Measurements from ENCODE around the gene HSD17B1. TPM values are rescaled to one million over a fixed set of nuclear protein-coding genes. Genes with fewer than 3 reads are reported as not detected.
A peak's percentile ranks its signal among the peaks of the same experiment; 100 is the strongest.

Gene HSD17B1
- total and polyA plus RNA-seq, 2 of the 13 experiments (the other 11 are each of a cell fraction or from before 2014, with no cell fraction given) = 0.54 to 0.93 TPM

GRCh38 chr17:42541041-42541833, 11.5 kb upstream of the HSD17B1 start (continued):
- 0 out of 2 replicates have a peak, but pooled peaks have one; percentile 55 for TF ChIP-seq E2F2 (CRISPR knock-in tag; IDR thresholded peaks at IDR 0.05; ENCODE audit: borderline replicate concordance)
- TF ChIP-seq ELF4 (CRISPR knock-in tag; IDR thresholded peaks at IDR 0.05; ENCODE audit: borderline replicate concordance) = peak; percentile 85
- 0 out of 2 replicates have a peak, but pooled peaks have one; percentile 32 for TF ChIP-seq POGZ (CRISPR knock-in tag; IDR thresholded peaks at IDR 0.05)
- no peak for TF ChIP-seq TAF15 (IDR thresholded peaks at IDR 0.05; ENCODE audit: low read depth, low read length, poor library complexity, severe bottlenecking)
- TF ChIP-seq HDAC2 (CRISPR knock-in tag; IDR thresholded peaks at IDR 0.05) = peak; percentile 76
- peak; percentile 9; the same call in 1 of the 2 replicates for TF ChIP-seq RAD21 (CRISPR knock-in tag; IDR thresholded peaks at IDR 0.05)
- no peak for TF ChIP-seq ZNF720 (CRISPR knock-in tag; IDR thresholded peaks at IDR 0.05)
- peak; percentile 94 for TF ChIP-seq ZNF589 (CRISPR knock-in tag; conservative IDR thresholded peaks at IDR 0.05)
- peak; percentile 76 for TF ChIP-seq MLX (CRISPR knock-in tag; IDR thresholded peaks at IDR 0.05)
- TF ChIP-seq ZBTB10 (CRISPR knock-in tag; IDR thresholded peaks at IDR 0.05; ENCODE audit: borderline replicate concordance) = no peak
- TF ChIP-seq ZNF777 (CRISPR knock-in tag; IDR thresholded peaks at IDR 0.05) = no peak
- TF ChIP-seq HOXA3 (CRISPR knock-in tag; IDR thresholded peaks at IDR 0.05) = peak; percentile 84
- TF ChIP-seq IRF9 (CRISPR knock-in tag; IDR thresholded peaks at IDR 0.05; ENCODE audit: borderline replicate concordance) = peak; percentile 83
- TF ChIP-seq FOXO1 (CRISPR knock-in tag; IDR thresholded peaks at IDR 0.05) = peak; percentile 80; the same call in 1 of the 2 replicates
- peak; percentile 95 for TF ChIP-seq ETV5 (CRISPR knock-in tag; IDR thresholded peaks at IDR 0.05; ENCODE audit: borderline replicate concordance)
- TF ChIP-seq ZNF17 (CRISPR knock-in tag; IDR thresholded peaks at IDR 0.05) = peak; percentile 39; the same call in 1 of the 2 replicates
- peak; percentile 53; the same call in 1 of the 2 replicates for TF ChIP-seq HBP1 (CRISPR knock-in tag; IDR thresholded peaks at IDR 0.05; ENCODE audit: low read depth)
- TF ChIP-seq ZNF207 (IDR thresholded peaks at IDR 0.05; ENCODE audit: borderline replicate concordance) = no peak
- peak; percentile 65 for TF ChIP-seq ARNT2 (CRISPR knock-in tag; IDR thresholded peaks at IDR 0.05; ENCODE audit: low read depth)
- TF ChIP-seq CREBL2 (CRISPR knock-in tag; IDR thresholded peaks at IDR 0.05; ENCODE audit: borderline replicate concordance) = peak; percentile 85; the same call in 1 of the 2 replicates
